IPS-20b (cell line): ENCODE results near the gene WDR11.

Experiments used
- H3K27ac ChIP-seq: one replicate; pipeline ENCODE4 v1.5.1; 2013; ENCODE audit warnings: low read length
- H3K27me3 ChIP-seq: 2 replicates; pipeline ENCODE4 v1.6.1; 2013; ENCODE audit warnings: mild to moderate bottlenecking, low read length, inconsistent platforms; ENCODE audit not compliant: insufficient read depth
- H3K36me3 ChIP-seq: 2 replicates; pipeline ENCODE4 v1.6.1; 2013; ENCODE audit warnings: low read depth, mild to moderate bottlenecking, inconsistent platforms, low read length, moderate library complexity; ENCODE audit not compliant: insufficient read depth
- H3K4me1 ChIP-seq: 2 replicates; pipeline ENCODE4 v1.6.1; 2013; ENCODE audit warnings: mild to moderate bottlenecking, control low read depth, inconsistent platforms, low read length, moderate library complexity; ENCODE audit not compliant: insufficient read depth
- H3K4me3 ChIP-seq: 2 replicates; pipeline ENCODE4 v1.5.1; 2013; ENCODE audit warnings: mild to moderate bottlenecking, low read length, inconsistent platforms
- H3K9ac ChIP-seq: 2 replicates; pipeline ENCODE4 v1.6.1; 2013; ENCODE audit warnings: low read depth, mild to moderate bottlenecking, inconsistent platforms, low read length, moderate library complexity
- H3K9me3 ChIP-seq: 2 replicates; pipeline ENCODE4 v1.6.1; 2013; ENCODE audit warnings: mild to moderate bottlenecking, low read depth, low read length, inconsistent platforms; ENCODE audit not compliant: insufficient read depth

WDR11 gene

DNA sequence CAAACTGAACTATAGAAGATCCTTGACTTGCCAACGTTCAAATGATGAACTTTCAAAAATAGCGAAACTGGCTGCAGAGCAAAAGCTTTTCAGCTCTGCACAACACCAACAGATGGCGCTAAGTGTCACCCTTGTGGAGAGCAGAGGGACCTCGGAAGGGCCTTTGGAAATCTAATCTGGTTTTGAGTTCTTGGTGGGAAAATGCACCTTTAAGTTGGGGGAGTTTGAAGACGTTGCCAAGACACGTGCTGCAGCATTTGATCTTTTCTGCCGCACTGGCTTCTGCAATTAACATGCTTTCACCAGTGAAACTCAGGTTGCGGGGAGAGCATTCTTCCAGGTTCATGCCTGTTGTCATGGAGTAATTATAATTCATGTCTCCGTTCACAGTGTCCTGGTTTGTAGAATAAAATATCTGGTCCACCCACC lies 26.3 kb upstream of the WDR11 start:
- Histone ChIP-seq H3K27me3 (no peaks in the 10 kb centered on the region), H3K4me3 (no peak overlapping the region), H3K36me3 (no peaks in the 10 kb centered on the region), H3K9me3 (no peaks in the 10 kb centered on the region), H3K9ac (no peak overlapping the region), H3K27ac (no peak overlapping the region), H3K4me1 (peaks cover 18% of the 10 kb centered on the region; the same call in 1 of the 2 replicates)

DNA sequence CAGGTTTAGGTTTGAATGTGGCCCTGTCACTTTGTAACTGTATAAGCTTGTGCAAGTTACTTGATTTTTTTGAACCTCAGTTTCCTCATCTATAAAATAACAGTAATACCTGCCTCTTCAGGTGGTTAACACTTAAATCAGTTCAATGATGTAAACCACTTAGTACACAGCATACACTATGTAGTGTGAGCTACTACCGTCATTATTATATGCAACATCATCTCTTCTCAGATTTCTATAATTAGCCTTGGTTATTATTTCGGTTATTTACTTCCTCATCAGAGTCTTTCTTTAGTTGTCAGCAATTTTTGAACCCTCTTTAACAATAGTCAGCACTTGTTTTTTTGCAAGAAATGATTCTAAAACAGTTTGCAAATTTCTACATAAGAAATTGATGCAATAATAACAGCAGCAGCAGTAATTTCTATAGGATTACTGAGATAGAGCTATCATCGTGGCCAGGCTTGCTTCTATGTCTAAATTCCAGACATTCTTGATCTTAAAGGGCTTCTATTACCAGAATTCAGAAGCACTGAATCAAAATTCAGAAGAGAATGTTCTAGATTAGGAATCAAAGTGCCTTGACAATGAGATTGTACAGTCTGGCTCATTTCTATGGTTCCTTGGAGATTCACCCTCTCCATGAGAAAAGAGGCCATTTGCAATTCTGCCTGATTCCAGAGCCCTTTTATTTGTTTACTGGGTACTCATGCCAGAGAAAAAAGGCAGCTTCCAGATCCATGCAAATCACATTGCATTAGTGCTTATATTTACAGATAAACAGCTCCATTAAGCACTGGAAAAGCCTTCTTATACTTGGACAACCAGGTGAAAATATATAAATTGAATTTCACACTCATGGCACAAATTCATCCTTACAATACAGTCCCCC lies 25.0 kb upstream of the WDR11 start:
- no peaks in the 10 kb centered on the region for H3K27me3 ChIP-seq
- no peaks in the 10 kb centered on the region for H3K9me3 ChIP-seq
- H3K27ac ChIP-seq = no peak overlapping the region
- H3K4me3 ChIP-seq = no peak overlapping the region
- peaks cover 18% of the 10 kb centered on the region; the same call in 1 of the 2 replicates for H3K4me1 ChIP-seq
- H3K36me3 ChIP-seq = no peaks in the 10 kb centered on the region
- no peak overlapping the region for H3K9ac ChIP-seq

DNA sequence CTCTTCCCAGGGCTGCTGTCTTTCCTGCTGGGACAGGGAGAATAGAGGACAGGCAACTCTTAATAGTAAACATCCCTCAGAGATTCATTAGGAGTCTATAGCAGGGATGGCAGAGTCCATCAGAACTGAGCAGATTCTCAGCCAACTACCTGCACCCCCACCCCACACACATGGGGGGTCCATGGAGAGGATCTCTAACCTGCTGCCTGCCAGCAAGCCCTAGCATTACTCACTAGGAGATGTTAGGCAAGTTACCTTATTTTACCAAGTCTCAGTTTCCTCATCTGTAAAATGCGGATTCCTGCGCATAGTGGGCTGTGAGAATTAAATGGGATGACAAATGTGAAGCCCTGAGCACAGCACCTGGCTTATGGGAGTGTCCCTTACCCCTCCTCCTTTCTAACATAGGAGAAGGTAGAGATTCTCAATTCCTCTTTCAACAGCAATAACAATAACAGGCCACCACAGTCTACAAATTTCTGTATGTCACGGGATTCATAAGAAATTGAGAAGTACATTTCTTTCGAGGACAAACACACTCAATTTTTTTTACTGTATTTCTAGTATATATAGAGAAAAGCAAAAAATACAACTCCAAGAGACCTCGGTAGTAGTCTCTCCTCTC lies 23.8 kb upstream of the WDR11 start:
- Histone ChIP-seq H3K9me3 (no peaks in the 10 kb centered on the region), H3K4me3 (no peak overlapping the region), H3K27ac (no peak overlapping the region), H3K27me3 (no peaks in the 10 kb centered on the region), H3K9ac (no peak overlapping the region), H3K4me1 (peaks cover 18% of the 10 kb centered on the region; the same call in 1 of the 2 replicates), H3K36me3 (no peaks in the 10 kb centered on the region)

DNA sequence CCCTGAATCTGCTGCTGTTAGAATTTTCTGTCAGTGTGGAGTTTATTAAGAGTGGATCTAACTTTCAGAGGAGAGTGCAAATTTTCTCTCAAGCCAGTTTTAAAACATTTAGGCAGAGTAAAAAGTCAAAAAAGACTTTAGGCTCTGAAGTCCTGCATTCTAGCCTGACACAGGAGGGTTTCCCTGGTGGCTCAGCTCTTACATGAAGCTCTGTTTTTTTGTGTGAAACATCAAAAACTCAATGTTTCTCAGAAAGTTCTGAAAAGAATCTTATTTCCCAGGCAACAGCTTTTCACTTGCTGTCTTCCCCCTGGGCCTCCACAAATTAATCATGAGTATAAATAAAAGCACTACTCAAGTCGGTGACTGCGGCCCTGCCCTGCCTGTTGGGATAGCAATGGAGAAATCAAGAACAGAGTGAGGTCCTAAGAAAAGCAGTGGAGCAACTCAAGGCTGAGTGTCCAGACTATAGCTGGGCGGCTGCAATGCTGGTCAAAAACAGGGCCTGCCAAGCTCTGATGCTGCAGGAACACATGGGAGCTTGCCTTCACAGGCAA lies 22.3 kb upstream of the WDR11 start:
- Histone ChIP-seq H3K9me3 (no peaks in the 10 kb centered on the region), H3K27me3 (no peaks in the 10 kb centered on the region), H3K36me3 (no peaks in the 10 kb centered on the region), H3K4me1 (peaks cover 18% of the 10 kb centered on the region; the same call in 1 of the 2 replicates), H3K27ac (no peak overlapping the region), H3K9ac (no peak overlapping the region), H3K4me3 (no peak overlapping the region)

DNA sequence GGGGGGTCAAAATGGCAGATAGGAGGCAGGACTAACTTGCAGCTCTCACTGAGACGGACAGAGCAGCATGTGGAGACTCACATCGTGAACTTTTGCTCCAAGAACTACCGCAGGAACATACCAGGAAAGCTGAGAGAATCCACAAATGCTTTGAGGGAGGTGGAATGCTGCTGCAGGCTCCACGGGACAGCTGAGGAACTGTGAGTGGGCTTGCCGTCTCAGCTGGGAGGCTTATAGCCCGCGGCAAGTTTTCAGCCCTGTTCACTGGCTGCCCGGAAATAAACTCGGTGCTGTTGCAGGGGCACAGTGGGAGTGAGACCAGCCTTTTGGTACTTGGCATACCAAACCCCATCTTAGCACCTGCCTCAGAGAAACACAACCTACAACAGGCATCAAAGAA lies 19.1 kb upstream of the WDR11 start:
- no peaks in the 10 kb centered on the region for H3K27me3 ChIP-seq
- H3K4me3 ChIP-seq = no peak overlapping the region
- no peak overlapping the region for H3K9ac ChIP-seq
- H3K27ac ChIP-seq = no peak overlapping the region
- H3K4me1 ChIP-seq = peaks cover under 1% of the 10 kb centered on the region; the same call in 1 of the 2 replicates
- H3K9me3 ChIP-seq = no peaks in the 10 kb centered on the region
- no peaks in the 10 kb centered on the region for H3K36me3 ChIP-seq

DNA sequence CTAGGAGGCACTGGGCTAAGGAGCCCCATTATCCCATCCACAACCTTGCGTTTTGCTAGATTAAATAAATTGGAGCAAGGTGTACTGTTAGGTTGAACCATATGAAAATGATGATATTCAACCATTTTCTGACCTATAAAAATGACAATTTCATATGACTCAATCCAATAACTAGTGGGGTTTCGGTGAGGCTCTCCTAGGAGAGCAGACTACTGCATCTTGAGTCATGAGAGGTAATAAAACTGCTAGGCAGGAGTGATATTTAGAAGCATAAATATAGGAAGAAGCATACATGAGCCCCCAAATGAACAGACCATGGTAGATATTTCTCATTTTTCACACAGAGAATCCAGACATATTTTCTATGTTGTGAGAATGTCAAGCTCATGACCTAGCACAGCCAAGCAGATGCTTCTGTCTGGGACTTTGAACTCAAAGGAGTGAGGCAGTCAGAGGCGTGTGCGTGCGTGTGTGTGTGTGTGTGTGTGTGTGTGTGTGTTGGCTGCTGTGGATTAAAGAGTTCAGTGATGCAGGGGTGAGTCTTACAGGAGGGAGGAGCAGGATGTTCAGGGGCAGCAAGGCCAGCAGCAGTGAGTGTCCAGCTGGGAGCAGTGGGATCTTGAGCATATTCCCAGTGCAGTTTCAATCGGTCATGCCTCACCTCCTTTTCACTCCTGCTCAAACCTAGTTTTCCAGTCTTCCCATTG lies 17.8 kb upstream of the WDR11 start:
- no peak overlapping the region for H3K9ac ChIP-seq
- H3K4me3 ChIP-seq = no peak overlapping the region
- H3K27me3 ChIP-seq = no peaks in the 10 kb centered on the region
- H3K27ac ChIP-seq = no peak overlapping the region
- no peaks in the 10 kb centered on the region for H3K36me3 ChIP-seq
- peaks cover 6% of the 10 kb centered on the region; the same call in 1 of the 2 replicates for H3K4me1 ChIP-seq
- no peaks in the 10 kb centered on the region for H3K9me3 ChIP-seq

DNA sequence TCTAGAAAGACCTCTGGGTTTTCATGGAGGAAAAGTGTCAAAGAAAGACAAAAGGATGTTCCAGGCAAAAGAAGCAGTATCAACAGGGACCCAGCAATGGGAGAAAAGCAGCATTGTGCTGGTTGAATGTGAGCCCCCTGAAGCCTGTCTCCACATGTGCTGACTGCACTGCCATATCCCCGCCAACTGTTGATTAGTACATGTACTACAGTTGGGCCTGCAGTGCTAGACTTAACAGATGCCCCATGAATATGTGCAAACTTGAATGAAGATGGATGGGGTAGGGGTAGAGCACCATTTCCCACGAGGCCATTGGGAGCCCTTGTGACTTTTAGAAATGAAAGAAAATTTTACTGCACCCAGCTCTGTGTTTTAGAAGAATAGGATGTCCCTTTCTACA lies 15.6 kb upstream of the WDR11 start:
- Histone ChIP-seq H3K27ac (no peak overlapping the region), H3K9ac (no peak overlapping the region), H3K4me1 (peaks cover 6% of the 10 kb centered on the region; the same call in 1 of the 2 replicates), H3K27me3 (no peaks in the 10 kb centered on the region), H3K9me3 (no peaks in the 10 kb centered on the region), H3K36me3 (no peaks in the 10 kb centered on the region), H3K4me3 (no peak overlapping the region)

DNA sequence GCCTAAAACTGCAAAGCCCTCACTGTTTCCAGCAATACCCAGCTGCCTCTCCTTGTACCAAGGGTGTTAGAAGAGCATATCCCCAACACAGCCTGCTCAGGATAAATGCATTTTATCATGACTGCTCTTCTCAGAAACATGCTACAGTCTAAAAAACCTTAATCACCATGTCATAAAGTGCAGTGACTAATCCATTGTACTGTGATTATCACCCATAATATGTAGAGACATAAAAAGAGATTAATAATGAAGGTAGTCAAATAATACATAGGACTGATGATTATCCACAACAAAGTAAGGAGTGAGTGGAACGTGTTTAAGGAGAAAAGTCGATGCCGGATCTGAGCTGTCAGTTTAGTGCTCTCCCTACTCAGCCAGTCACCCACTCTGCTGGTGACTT lies 12.2 kb upstream of the WDR11 start:
- Histone ChIP-seq H3K9me3 (no peaks in the 10 kb centered on the region), H3K27me3 (no peaks in the 10 kb centered on the region), H3K36me3 (no peaks in the 10 kb centered on the region), H3K27ac (no peak overlapping the region), H3K4me1 (peaks cover 6% of the 10 kb centered on the region; the same call in 1 of the 2 replicates), H3K9ac (no peak overlapping the region), H3K4me3 (no peak overlapping the region)

DNA sequence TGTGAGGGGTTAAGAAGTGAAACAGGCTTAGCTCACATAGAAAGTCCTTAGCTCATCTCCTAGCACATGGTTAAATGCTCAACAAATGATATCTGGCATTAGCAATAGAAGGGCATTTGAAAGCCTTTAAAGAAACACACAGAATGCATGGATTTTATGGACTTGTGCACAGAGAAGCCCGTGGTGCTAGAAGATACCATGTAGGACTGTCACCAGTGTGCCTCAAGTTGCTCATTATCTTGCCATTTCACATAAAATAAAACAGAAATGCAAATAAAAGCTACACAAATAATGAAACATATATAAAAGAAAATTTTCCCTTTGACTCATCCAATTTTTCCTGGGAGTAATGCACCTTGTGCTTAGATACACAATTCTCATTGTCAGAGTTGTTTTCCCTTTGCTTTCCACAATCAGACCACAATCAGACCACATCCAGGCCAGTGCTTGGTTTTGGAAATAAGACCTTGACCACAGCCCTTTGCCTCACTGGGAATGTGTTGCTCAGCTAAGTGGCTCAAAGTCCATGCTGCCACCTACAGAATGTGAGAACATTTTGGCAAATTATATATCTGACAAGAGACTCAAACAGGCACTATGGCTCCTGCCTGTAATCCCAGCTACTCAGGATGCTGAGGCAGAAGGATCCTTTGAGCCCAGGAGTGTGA lies 9.5 kb upstream of the WDR11 start:
- Histone ChIP-seq H3K27me3 (no peaks in the 10 kb centered on the region), H3K4me3 (no peak overlapping the region), H3K36me3 (no peaks in the 10 kb centered on the region), H3K27ac (no peak overlapping the region), H3K9me3 (no peaks in the 10 kb centered on the region), H3K4me1 (peaks cover 6% of the 10 kb centered on the region; the same call in 1 of the 2 replicates), H3K9ac (no peak overlapping the region)

DNA sequence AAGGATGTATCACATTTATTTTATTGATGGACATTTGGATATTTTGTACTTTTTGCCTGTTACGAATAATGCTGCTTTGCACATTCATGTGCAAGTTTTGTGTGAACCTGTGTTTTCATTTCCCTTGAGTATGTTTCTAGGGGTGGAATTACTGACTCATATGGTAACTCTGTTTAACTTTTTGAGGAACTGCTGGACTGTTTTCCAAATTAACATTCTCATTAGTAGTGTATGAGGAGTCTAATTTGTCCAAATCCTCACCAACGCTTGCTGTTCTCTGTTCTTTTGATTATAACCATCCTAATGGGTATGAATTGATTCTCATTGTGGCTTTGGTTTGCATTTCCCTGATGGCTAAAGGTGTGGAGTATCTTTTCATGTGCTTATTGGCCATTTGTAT lies 3.2 kb downstream of the WDR11 start:
- no peak overlapping the region for H3K9ac ChIP-seq
- H3K4me1 ChIP-seq = no peaks in the 10 kb centered on the region
- no peaks in the 10 kb centered on the region for H3K27me3 ChIP-seq
- peaks cover 9% of the 10 kb centered on the region; the same call in 1 of the 2 replicates for H3K9me3 ChIP-seq
- no peak overlapping the region for H3K4me3 ChIP-seq
- H3K36me3 ChIP-seq = peaks cover 26% of the 10 kb centered on the region
- H3K27ac ChIP-seq = no peak overlapping the region
